ENCODE measurements around the gene PCDH9.

GRCh38 chr13:66927562-66927961 lies 302.6 kb downstream of the PCDH9 start:
- TF ChIP-seq, protein P1, sequence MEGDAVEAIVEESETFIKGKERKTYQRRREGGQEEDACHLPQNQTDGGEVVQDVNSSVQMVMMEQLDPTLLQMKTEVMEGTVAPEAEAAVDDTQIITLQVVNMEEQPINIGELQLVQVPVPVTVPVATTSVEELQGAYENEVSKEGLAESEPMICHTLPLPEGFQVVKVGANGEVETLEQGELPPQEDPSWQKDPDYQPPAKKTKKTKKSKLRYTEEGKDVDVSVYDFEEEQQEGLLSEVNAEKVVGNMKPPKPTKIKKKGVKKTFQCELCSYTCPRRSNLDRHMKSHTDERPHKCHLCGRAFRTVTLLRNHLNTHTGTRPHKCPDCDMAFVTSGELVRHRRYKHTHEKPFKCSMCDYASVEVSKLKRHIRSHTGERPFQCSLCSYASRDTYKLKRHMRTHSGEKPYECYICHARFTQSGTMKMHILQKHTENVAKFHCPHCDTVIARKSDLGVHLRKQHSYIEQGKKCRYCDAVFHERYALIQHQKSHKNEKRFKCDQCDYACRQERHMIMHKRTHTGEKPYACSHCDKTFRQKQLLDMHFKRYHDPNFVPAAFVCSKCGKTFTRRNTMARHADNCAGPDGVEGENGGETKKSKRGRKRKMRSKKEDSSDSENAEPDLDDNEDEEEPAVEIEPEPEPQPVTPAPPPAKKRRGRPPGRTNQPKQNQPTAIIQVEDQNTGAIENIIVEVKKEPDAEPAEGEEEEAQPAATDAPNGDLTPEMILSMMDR (IDR thresholded peaks at IDR 0.05): no peak
- TF ChIP-seq POLR2A (IDR thresholded peaks at IDR 0.05): no peak

Measured in Peyer's patch (tissue), 4 donors.